K562 (cell line): ENCODE measurements around the gene ABCA4. TPM values are rescaled to one million over a fixed set of nuclear protein-coding genes. Genes with fewer than 3 reads are reported as not detected.

ENCODE experiments used
- ATAC-seq: fragments of 200-7000 bp; cut with Tn5 transposase; 3 replicates; pipeline ENCODE4 v1.9.1; 2020; ENCODE audit warnings: moderate library complexity
- BruUV-seq: library from RNA; stranded (reverse); fragments of 400-500 nt; replicated peaks from 2 replicates; lab custom pipeline; 2021; lab: Mats Ljungman, UMichigan
- CTCF ChIA-PET: fragments of 300-600 bp; formaldehyde crosslinking; extraction: SDS; loops from one replicate; lab custom pipeline; 2021; ENCODE audit warnings: low intra/inter-chr PET ratio; lab: Yijun Ruan, JAX
- POLR2A ChIA-PET: fragments of 300-600, 350-650 bp; sonication (Branson Sonifier 250); formaldehyde crosslinking; extraction: SDS; loops from one replicate; lab custom pipeline; 2021; ENCODE audit warnings: antibody characterized with exemption, inconsistent platforms; lab: Yijun Ruan, JAX
- DNase-seq, 4 experiments: peaks; one replicate each; pipeline versions ENCODE4 v3.0.0 to v3.0.0-alpha.2; 2011 to 2018; ENCODE audit warnings: low spot score in 3 of 4, mixed read lengths in 3 of 4; ENCODE audit errors: extremely low read depth in 1 of 4
- FAIRE-seq: peaks from 2 replicates; lab custom pipeline; 2011; peaks lifted over from hg19 to GRCh38; lab: Jason Lieb, UNC
- H2AFZ ChIP-seq: 2 replicates; pipeline ENCODE4 v1.6.0; 2011; ENCODE audit warnings: low read depth, low read length, control low read depth, inconsistent platforms
- H3K27ac ChIP-seq: fragments of 200-600 bp; 3 replicates; pipeline ENCODE4 v1.8.0; 2011; ENCODE audit warnings: low read depth, mild to moderate bottlenecking, control low read depth, inconsistent platforms, low read length, moderate library complexity, mixed read lengths; ENCODE audit errors: extremely low read depth
- H3K27me3 ChIP-seq, 2 experiments: fragments of 300-600 bp in 1 of 2; 2 replicates in 1 of 2; 3 replicates in 1 of 2; pipeline versions ENCODE4 v1.6.0 to v1.8.0; 2011; ENCODE audit warnings: inconsistent platforms in 2 of 2, low read length in 2 of 2, mild to moderate bottlenecking in 1 of 2, mixed read lengths in 1 of 2, moderate library complexity in 1 of 2; ENCODE audit not compliant: control insufficient read depth in 2 of 2, insufficient read depth in 2 of 2
- H3K36me3 ChIP-seq: fragments of 300-600 bp; 3 replicates; pipeline ENCODE4 v1.8.0; 2011; ENCODE audit warnings: mild to moderate bottlenecking, low read length, inconsistent platforms; ENCODE audit not compliant: control insufficient read depth, insufficient read depth
- H3K4me1 ChIP-seq, 2 experiments: fragments of 200-600 bp in 1 of 2; replicated peaks in 1 of 2; 2 replicates in 1 of 2; 3 replicates in 1 of 2; pipeline versions ENCODE4 v1.5.1 to v1.8.0; 2011; ENCODE audit warnings: inconsistent platforms in 2 of 2, low read length in 2 of 2, mild to moderate bottlenecking in 1 of 2, mixed read lengths in 1 of 2, moderate library complexity in 1 of 2; ENCODE audit not compliant: control insufficient read depth in 2 of 2, insufficient read depth in 2 of 2
- H3K4me2 ChIP-seq: 2 replicates; pipeline ENCODE4 v1.6.1; 2011; ENCODE audit warnings: low read length, control low read depth, inconsistent platforms, mixed read lengths; ENCODE audit not compliant: insufficient read depth
- H3K4me3 ChIP-seq: fragments of 200-600 bp; sonication (generic), shearing (Covaris generic); 2 replicates; pipeline ENCODE4 v1.5.1; 2016; ENCODE audit warnings: control low read depth, inconsistent platforms
- H3K79me2 ChIP-seq: fragments of 200-600 bp; 3 replicates; pipeline ENCODE4 v1.8.0; 2011; ENCODE audit warnings: low read length, inconsistent platforms; ENCODE audit not compliant: control insufficient read depth, insufficient read depth
- H3K9ac ChIP-seq, 2 experiments: 2 replicates each; pipeline versions ENCODE4 v1.6.0 to v1.6.1; 2011; ENCODE audit warnings: low read depth in 2 of 2, low read length in 2 of 2, control low read depth in 1 of 2, inconsistent platforms in 1 of 2, mild to moderate bottlenecking in 1 of 2, mixed read lengths in 1 of 2; ENCODE audit not compliant: insufficient read depth in 1 of 2
- H3K9me1 ChIP-seq: one replicate; pipeline ENCODE4 v1.6.0; 2011; ENCODE audit warnings: inconsistent platforms, mild to moderate bottlenecking, low read length, moderate library complexity; ENCODE audit not compliant: control insufficient read depth, insufficient read depth
- H3K9me3 ChIP-seq: replicated peaks from 2 replicates; pipeline ENCODE4 v1.5.1; 2011; ENCODE audit warnings: low read depth, low read length, inconsistent platforms; ENCODE audit not compliant: control insufficient read depth, insufficient read depth
- H4K20me1 ChIP-seq: replicated peaks from 2 replicates; pipeline ENCODE4 v1.6.1; 2011; ENCODE audit warnings: low read length, inconsistent platforms, mixed read lengths; ENCODE audit not compliant: control insufficient read depth, insufficient read depth
- CREB1 ChIP-seq, 2 experiments: sonication (generic) in 1 of 2; formaldehyde crosslinking in 1 of 2; IDR thresholded peaks; 2 replicates each; pipeline versions ENCODE4 v1.6.1 to v1.8.0; 2012 to 2022; ENCODE audit warnings: inconsistent platforms in 1 of 2, mild to moderate bottlenecking in 1 of 2, missing genetic modification reagents in 1 of 2, moderate library complexity in 1 of 2
- MEF2A ChIP-seq: IDR thresholded peaks from 2 replicates; pipeline ENCODE4 v1.6.1; 2011; ENCODE audit warnings: low read depth, mild to moderate bottlenecking, low read length, moderate library complexity; ENCODE audit not compliant: control insufficient read depth
- MYNN ChIP-seq, 2 experiments: sonication (generic); formaldehyde crosslinking in 1 of 2; IDR thresholded peaks; 2 replicates each; pipeline versions ENCODE4 v1.5.0 to v1.6.1; 2016 to 2020; ENCODE audit warnings: antibody characterized with exemption in 1 of 2, missing genetic modification reagents in 1 of 2
- NCOA6 ChIP-seq: fragments of 450-650 bp; IDR thresholded peaks from 2 replicates; pipeline ENCODE4 v1.6.1; 2017; ENCODE audit warnings: mild to moderate bottlenecking
- NR1H2 ChIP-seq: sonication (generic); formaldehyde crosslinking; IDR thresholded peaks from 2 replicates; pipeline ENCODE4 v1.4.0; 2020; ENCODE audit warnings: mild to moderate bottlenecking, missing genetic modification reagents
- RBBP5 ChIP-seq: fragments of 200-600 bp; sonication (generic); IDR thresholded peaks from 2 replicates; pipeline ENCODE4 v1.6.1; 2012; ENCODE audit warnings: borderline replicate concordance, mild to moderate bottlenecking, low read length, control low read depth, inconsistent platforms; ENCODE audit not compliant: insufficient read depth, poor library complexity, severe bottlenecking
- XRCC5 ChIP-seq: fragments of 200-400 bp; formaldehyde crosslinking; IDR thresholded peaks from 2 replicates; pipeline ENCODE4 v1.6.1; 2017; ENCODE audit warnings: low read depth, mild to moderate bottlenecking, low read length
- ZNF75A ChIP-seq: fragments of 450-650 bp; formaldehyde crosslinking; IDR thresholded peaks from 2 replicates; pipeline ENCODE4 v1.4.0; 2020; ENCODE audit warnings: mild to moderate bottlenecking
- WGBS: fragments of 100-300 bp; shearing (Covaris generic); methylation state at CpG from one replicate; pipeline ENCODE4 v1.1.6; 2016; ENCODE audit warnings: low coverage, mixed read lengths; ENCODE audit not compliant: insufficient coverage; ENCODE audit errors: missing lambda C conversion rate; 5-methylcytosine and 5-hydroxymethylcytosine counted together
- in situ Hi-C: fragments of 300-500 bp; cut with MboI; formaldehyde crosslinking; loops from 4 replicates; pipeline ENCODE4 v1.15.0; 2018; ENCODE audit warnings: inconsistent platforms, mixed read lengths
- intact Hi-C: fragments of 100-400 bp; cut with micrococcal nuclease; formaldehyde crosslinking; loops from 2 replicates; pipeline ENCODE4 v1.14.2; 2022
- polyA plus RNA-seq, 8 experiments: library from polyadenylated mRNA; depleted of rRNA in 4 of 8; stranded (reverse) in 5 of 8; unstranded in 3 of 8; fragments of >200 nt; fragmentation: Nextera tagmentation in 2 of 8; fragmentation: Illumina TruSeq in 1 of 8; extraction: Ambion mirVana in 2 of 8; extraction: Trizol in 1 of 8; gene quantifications; 2 replicates each; pipeline versions ENCODE4 v1.2.1 to v1.2.3, GENCODE V29; 2011 to 2014; ENCODE audit warnings: inconsistent platforms in 1 of 8, missing spikeins in 1 of 8
- total RNA-seq, 7 experiments: library from RNA; depleted of rRNA in 6 of 7; stranded (reverse); fragments of >200 nt in 6 of 7; fragmentation: Illumina TruSeq in 2 of 7; extraction: Trizol in 2 of 7; gene quantifications; 2 replicates each; pipeline versions ENCODE4 v1.2.1 to v1.2.3, GENCODE V29; 2011 to 2021; ENCODE audit warnings: low replicate concordance in 1 of 7
- TF ChIP-seq, protein P1 (sequence below): fragments of 250-450 bp; sonication (Bioruptor Pico); IDR thresholded peaks from 2 replicates; pipeline ENCODE4 v1.4.0; 2020; ENCODE audit warnings: mild to moderate bottlenecking, moderate library complexity, borderline replicate concordance
- TF ChIP-seq, protein P2 (sequence below): sonication (generic); formaldehyde crosslinking; IDR thresholded peaks from 2 replicates; pipeline ENCODE4 v1.8.0; 2022; ENCODE audit warnings: mild to moderate bottlenecking, missing genetic modification reagents

Gene ABCA4
- total and polyA plus RNA-seq, 9 of the 15 experiments (the other 6 are each of a cell fraction or from before 2014, with no cell fraction given), result 0.01 to 0.04 TPM; not detected in 7

DNA sequence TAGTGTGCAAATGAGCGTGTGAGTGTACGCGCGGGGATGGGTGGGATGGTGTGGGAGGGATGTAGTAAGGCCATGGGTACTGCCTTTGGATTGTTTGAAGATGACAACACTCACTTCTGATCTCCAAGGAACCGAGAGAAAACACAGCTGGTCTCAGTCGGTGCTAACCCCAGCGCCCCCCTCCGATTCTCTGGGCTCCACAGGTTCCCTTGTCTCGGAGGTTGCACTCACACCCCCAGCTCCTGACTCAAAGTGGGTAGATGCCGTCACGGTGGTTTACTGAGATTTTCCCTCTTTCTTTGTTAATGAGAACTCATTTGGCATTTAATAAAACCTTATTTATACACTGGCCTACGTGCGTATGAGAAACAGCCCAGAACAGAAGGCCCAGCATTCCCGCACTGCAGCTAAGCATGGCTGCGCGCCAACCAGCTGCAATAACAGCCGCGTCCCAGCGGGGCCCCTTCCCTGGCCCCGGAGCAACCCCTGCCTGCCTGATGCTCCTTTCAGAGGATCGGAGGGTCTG lies 25.8 kb downstream of the ABCA4 start:
- no peak overlapping the region for H3K4me2 ChIP-seq
- no peak overlapping the region for H3K4me3 ChIP-seq
- 18% methylated on average over 19 of the region's 21 CpGs for WGBS
- in situ Hi-C loops, result no loop called here
- peaks cover 10 to 51% of the 10 kb centered on the region in 2 experiments; a peak in 4 of 5 replicates for H3K27me3 ChIP-seq
- no peaks in the 10 kb centered on the region for H3K9me1 ChIP-seq
- no peaks in the 10 kb centered on the region for H3K9me3 ChIP-seq
- ChIA-PET CTCF (no interaction called here), POLR2A (interaction anchor here (0.7 to 1.0 kb wide), 2 partner anchors 8 to 14 kb away, joined by 3 to 5 read pairs; no protein-coding TSS in a partner anchor)
- peaks cover 0 to 3% of the 10 kb centered on the region in 2 experiments; a peak in 1 of 5 replicates for H3K4me1 ChIP-seq
- no peaks in the 10 kb centered on the region for H4K20me1 ChIP-seq
- FAIRE-seq, result no peak
- intact Hi-C loops, result no loop called here
- no peak overlapping the region for H3K27ac ChIP-seq
- no TSS peak for BruUV-seq
- no peak for DNase-seq
- no peak overlapping the region for H3K9ac ChIP-seq
- no peak overlapping the region for H2AFZ ChIP-seq
- ATAC-seq, result no peak
- H3K79me2 ChIP-seq, result no peaks in the 10 kb centered on the region
- H3K36me3 ChIP-seq, result no peaks in the 10 kb centered on the region
- TF ChIP-seq, protein P1, sequence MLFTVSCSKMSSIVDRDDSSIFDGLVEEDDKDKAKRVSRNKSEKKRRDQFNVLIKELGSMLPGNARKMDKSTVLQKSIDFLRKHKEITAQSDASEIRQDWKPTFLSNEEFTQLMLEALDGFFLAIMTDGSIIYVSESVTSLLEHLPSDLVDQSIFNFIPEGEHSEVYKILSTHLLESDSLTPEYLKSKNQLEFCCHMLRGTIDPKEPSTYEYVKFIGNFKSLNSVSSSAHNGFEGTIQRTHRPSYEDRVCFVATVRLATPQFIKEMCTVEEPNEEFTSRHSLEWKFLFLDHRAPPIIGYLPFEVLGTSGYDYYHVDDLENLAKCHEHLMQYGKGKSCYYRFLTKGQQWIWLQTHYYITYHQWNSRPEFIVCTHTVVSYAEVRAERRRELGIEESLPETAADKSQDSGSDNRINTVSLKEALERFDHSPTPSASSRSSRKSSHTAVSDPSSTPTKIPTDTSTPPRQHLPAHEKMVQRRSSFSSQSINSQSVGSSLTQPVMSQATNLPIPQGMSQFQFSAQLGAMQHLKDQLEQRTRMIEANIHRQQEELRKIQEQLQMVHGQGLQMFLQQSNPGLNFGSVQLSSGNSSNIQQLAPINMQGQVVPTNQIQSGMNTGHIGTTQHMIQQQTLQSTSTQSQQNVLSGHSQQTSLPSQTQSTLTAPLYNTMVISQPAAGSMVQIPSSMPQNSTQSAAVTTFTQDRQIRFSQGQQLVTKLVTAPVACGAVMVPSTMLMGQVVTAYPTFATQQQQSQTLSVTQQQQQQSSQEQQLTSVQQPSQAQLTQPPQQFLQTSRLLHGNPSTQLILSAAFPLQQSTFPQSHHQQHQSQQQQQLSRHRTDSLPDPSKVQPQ (CRISPR knock-in tag), result no peak
- no peak for TF ChIP-seq ZNF75A (CRISPR knock-in tag)
- TF ChIP-seq CREB1 (IDR thresholded peaks at IDR 0.05), result no peak
- TF ChIP-seq CREB1 (CRISPR knock-in tag; IDR thresholded peaks at IDR 0.05), result no peak
- no peak for TF ChIP-seq NR1H2 (CRISPR knock-in tag)
- no peak for TF ChIP-seq RBBP5
- TF ChIP-seq NCOA6, result no peak
- no peak for TF ChIP-seq MYNN (IDR thresholded peaks at IDR 0.05)
- no peak for TF ChIP-seq MYNN (CRISPR knock-in tag; IDR thresholded peaks at IDR 0.05)
- no peak for TF ChIP-seq MEF2A
- TF ChIP-seq XRCC5, result no peak
- TF ChIP-seq, protein P2, sequence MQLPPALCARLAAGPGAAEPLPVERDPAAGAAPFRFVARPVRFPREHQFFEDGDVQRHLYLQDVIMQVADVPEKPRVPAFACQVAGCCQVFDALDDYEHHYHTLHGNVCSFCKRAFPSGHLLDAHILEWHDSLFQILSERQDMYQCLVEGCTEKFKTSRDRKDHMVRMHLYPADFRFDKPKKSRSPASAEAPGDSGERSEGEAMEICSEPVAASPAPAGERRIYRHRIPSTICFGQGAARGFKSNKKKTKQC (CRISPR knock-in tag), result no peak
